Stimulated activated CD8-positive, alpha-beta memory T cell treated with anti-CD3 and anti-CD28 coated beads, Interleukin-7, amount 100 ng/mL, for 1 hour (primary cell): ENCODE data around the gene RCAN3.
"Not testable (repeated sequence)": the region's sequence is repeated elsewhere in the genome, so short reads cannot be mapped to it uniquely, and the experiment has no call there.

Experiments used
- DNase-seq, 2 donors: peaks; one replicate each; pipeline ENCODE4 v3.0.0-alpha.2; 2020; ENCODE audit warnings: low read depth in 2 of 2

Gene RCAN3

DNA sequence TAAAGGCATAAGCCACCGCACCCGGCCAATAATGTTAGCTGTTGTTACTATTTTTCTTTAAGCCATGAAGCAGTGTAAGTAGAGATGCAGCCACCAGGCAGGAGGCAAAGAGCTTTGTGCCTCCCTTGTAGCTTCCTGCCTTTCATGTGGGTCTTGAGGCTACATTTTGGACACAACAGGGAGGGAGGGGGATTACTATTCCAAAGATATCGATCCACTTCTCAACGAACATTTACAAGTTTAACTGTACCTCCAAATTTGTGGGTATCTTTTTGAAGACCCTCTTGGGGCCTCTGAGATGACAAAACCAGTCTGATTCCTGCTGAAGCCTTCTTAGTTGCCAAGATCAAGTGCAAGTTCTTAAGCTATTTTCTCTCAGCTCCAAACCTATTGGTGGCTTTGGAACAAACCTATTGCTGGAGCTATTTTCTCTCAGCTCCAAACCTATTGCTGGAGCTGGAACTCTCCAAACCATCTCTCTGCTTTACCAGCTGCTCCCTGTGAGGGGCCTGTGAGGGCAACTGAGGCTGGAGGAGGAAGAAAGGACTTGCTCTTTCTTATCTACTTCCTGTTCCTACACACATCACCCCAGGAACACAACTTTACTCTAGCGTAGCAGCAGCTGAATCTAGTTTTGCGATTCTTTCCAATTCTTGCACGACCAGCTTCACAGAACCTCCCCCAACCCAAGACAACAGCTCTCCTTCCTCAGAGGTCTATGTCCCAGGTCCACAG is 16.1 kb upstream of the RCAN3 start:
- DNase-seq: no peak

DNA sequence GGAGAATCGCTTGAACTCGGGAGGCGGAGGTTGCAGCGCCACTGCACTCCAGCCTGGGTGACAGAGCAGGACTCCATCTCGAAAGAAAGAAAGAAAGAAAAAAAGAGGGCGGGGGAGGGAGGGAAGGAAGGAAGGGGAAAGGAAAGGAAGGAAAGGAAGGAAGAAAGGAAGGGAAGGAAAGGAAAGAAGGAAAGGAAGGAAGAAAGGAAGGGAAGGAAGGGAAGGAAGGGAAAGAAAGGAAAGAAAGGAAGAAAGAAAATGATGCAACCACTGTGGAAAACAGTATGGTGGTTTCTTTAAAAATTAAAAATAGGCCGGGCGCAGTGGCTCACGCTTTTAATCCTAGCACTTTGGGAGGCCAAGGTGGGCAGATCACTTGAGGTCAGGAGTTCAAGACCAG is 15.2 kb upstream of the RCAN3 start:
- DNase-seq: no peak

DNA sequence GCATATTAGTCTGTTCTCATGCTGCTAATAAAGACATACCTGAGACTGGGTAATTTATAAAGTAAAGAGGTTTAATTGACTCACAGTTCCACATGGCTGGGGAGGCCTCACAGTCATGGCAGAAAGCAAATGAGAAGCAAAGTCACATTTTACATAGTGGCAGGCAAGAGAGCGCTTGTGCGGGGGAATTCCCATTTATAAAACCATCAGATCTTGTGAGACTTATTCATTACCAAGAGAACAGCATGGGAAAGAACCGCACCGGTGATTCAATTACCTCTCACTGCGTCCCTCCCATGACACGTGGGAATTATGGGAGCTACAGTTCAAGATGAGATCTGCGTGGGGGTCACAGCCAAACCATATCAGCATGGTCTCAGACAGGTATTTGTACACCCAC is 14.5 kb upstream of the RCAN3 start:
- not testable (repeated sequence) for DNase-seq

DNA sequence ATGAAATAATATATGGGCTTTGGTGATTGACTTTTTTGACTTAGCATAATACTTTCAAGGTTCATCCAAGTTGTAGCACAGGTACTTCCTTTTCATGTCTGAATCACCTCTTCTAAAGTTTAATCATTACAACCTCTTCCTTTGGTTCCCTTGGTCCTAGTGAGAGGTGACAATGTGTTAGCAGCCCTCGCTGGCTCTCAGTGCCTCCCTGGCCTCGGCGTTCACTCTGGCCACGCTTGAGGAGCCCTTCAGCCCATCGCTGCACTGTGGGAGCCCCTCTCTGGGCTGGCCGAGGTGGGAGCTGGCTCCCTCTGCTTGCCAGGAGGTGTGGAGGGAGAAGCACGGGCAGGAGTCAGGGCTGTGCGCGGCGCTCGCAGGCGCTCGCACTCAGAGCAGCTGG is 13.0 kb upstream of the RCAN3 start:
- DNase-seq: no peak

DNA sequence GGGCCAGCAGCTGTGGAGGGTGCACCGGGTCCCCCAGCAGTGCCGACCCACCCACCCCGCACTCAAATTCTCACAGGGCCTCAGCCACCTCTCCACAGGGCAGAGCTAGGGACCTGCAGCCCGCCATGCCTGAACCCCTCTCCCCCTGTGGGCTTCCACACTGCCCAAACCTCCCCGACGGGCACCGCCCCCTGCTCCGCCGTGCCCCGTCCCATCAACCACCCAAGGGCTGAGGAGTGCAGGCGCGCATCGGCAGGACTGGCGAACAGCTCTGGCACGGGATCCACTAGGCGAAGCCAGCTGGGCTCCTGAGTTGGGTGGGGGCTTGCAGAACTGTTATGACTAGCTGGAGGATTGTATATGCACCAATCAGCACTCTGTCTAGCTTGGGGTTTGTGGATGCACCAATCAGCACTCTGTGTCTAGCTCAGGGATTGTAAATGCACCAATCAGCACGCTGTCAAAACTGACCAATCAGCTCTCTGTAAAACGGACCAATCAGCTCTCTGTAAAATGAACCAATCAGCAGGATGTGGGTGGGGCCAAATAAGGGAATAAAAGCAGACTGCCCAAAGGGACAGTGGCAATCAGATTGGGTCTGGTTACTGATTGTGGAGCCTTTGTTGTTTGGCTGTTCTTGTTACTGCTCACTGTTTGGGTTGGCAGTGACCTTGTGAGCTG is 12.4 kb upstream of the RCAN3 start:
- DNase-seq: no peak

DNA sequence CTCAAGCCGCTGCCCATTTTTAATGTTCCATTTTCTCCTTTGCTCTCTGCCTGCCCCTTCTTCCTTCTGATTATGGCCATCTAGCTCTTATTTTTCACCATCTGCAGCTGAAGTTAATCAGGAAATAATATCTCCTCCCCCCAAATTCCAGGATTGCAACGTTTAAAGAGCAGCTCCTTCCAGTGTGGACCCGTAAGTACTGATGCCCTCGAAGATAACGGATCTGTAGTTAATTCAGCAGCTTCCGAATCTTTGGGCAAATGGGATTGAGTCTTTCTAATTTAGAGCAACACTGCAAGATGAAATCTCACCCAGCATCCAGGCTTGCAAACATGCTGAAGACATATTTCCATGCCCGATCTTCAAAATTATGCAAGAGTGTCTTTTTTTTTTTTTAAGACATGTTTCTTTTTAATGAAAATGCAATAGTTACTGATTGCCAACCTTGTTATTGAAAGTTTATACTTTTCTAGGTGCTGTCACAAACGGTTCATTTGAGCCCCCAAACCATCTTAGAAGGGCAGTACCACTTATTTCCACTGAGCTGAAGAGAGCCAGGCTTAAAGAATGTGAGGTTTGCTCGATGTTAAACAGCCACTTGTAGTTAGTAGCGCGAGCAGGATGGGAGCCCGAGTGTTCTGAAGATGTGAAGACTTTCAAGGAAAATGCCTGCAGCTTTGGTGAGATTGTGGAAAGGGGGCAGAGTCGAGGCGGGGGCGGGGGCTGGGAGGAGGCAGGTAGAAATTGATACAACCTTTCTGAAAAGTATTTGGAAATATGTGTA is 10.9 kb upstream of the RCAN3 start:
- DNase-seq: no peak

DNA sequence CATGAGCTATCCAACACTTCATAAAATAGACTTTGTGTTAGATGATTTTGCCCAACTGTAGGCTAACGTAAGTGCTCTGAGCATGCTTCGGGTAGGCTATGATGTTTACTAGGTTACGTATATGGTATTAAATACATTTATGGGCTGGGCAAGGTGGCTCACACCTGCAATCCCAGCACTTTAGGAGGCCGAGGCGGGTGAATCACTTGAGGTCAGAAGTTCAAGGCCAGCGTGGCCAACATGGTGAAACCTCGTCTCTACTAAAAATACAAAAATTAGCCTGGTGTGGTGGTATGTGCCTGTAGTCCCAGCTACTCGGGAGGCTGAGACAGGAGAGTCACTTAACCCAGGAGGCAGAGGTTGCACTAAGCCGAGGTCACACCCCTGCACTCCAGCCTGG is 9.7 kb upstream of the RCAN3 start:
- not testable (repeated sequence) for DNase-seq

DNA sequence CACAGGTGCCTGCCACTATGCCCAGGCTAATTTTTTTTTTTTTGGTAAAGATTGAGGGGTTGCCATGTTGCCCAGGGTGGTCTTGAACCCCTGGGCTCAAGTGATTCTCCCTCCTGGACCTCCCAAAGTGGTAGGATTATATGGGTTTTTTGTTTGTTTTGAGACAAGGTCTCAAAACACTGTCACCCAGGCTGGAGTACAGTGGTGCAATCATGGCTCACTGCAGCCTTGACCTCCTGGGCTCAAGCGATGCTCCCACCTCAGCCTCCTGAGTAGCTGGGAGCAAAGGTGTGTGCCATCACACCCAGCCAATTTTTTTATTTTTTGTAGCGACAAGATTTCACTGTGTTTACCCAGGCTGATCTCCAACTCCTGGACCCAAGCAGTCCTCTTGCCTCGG is 8.9 kb upstream of the RCAN3 start:
- DNase-seq: no peak

DNA sequence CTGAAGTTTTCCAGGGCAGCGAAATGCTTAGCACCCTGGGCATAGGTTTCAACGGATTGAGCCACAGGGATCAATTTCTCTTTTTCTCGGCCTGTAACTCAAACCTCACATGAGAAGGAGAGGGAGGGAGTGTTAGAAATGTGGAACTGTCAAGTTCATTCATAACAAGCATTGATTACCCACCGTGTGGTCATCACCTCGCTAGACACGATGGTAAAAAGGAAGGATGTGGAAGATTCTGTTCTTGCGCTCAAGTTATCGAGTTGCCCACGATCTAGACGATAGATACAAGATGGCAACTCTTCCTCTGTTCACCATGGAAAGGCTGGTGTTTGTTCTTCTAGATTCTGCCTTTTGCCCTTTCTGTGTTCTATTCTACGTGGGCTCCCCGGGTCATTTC is 4.0 kb upstream of the RCAN3 start:
- no peak for DNase-seq

DNA sequence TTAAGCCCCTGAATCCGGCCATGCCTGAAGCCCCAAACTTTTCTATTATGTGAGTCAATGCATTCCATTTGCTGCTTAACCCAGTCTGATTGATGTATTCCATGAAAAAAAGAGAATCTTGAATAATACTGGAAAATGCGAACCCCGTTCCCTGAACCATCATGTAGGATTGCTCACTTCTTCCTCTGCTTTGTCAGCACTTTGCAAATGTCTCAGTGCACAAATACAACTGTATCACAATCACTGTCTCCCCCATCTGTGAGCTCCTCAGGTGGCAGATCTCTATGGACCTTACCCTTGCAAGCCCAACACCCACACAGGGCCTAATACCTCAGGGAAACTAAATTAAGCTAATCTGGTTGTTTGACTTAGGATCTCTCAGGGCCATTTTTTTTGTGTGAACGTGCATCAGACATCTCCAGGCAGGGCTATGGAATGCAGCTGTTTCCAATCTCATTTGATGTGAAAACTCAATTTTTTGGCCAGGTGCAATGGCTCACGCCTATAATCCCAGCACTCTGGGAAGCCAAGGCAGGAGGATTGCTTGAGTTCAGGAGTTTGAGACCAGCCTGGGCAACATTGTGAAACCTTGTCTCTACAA is 2.1 kb upstream of the RCAN3 start:
- no peak for DNase-seq

DNA sequence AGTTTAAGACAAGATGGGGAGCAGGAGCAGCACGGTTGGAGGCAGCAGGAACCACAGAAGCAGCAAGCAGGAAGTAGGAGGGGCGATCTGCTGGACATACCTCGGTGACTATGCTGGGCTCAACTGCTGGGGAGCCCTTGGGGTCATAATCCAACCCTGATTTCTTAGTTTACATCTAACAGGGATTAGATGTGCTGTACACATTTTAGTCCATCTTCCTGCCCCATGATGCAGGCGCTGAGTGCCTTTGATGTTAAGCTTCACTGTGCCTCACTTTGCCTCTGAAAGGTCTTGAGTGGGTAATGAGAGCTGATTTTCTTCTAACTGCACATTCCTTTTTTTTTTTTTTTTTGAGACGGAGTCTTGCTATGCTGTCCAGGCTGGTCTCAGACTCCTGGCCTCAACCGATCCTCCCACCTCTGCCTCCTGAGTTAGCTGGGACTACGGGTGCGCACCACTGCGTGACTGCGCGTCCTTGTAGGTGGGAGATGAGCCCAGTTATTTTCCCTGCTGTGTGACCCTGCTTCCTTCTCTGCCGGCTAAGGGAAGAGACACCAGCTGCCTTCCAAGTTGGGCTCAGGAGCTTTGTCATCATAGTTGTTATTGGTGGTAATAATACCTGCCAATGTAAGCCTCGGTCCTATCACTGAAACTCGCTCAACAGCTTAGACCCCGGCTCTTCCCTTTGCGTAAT is 1.1 kb upstream of the RCAN3 start:
- no peak for DNase-seq

DNA sequence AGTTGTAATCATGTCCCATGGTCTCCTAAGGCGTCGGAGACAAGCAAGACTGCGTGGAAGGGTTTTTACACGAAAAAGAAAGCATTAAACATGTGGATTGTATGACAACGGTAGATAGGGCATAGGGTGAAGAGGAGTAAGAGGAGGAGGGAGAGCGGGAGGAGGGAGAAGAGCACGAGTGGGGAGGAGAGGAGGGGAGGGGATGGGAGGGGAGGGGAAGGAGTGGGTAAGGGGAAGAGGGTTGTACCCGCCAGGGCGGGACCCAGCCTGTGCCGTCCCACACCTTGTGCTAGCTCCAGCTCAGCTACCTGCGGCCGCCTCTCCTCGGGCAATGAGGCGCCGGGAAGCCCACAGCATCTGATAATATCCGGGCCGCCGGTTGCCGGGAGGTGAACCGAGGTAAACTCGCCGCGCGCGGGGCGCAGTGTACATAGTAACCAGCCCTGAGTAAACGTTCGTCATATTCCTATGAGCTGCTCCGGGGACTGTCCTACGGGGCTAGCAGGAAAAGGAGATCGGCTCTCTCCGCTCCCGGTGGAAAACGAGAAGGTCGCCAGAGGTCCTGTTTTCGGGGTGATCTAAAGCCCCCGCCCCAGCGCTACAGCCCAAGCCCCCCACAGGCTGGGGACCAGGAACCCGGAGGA is 449 bp upstream of the RCAN3 start:
- peak; percentile 46 to 54 for DNase-seq

DNA sequence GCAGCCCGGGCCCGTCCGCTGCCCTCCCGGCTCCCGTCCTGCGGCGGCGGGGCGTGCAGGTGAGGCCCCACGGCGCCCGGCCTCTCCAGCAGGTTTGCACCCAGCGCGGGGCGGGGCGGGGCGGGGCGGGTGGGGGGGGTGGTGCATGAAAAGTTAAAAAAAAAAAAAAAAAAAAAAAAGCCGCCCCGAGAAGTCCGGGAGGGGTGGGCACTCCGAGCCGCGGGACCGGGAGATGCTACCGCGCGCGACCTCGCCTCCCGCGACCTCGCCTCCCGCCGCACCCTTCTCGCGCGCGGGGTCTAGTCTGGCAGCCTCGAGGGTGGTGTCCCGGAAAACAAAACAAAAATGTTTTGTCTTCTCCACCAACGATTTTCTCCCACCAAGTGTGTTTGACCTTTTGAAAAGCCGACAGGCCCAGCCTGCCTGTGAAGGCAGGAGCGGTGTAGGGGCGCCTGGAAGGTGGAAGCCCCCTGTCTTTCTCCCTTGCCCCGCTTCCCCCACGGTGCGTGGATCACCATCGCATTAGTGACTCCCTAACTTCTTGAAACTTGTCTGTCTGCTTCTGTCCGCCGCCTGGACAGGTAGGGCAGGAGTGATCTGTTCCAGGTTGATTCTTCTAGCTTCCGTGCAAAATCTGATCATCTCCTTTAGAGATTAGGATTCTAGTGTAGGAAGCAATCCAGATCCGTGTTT is 569 bp downstream of the RCAN3 start:
- no peak for DNase-seq

DNA sequence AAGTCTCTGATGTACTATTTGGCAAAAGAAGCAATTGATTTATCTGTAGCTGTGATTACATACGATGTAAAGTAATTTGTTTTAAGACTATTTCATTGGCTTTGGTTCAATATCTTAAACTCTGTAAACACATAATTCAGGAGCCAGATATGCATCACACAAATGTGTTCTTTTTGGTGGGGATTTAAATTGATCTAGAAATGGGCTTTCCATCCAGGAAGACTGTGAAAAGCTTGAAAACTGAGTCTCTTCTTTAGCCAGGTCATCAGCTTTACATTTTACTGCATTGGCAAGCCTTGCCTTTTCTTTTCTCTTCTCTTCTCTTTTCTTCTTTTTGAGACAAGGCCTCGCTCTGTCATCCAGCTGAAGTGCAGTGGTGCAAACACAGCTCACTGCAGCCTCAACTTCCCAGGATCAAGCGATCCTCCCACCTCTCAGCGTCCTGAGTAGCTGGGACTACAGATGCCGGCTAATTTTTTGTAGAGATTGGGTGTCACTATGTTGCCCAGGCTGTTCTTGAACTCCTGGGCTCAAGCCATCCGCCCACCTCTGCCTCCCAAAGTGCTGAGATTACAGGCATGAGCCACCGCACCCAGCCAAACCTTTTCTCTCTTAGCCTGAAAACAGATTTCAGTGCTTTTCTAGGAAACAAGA is 1.4 kb downstream of the RCAN3 start:
- DNase-seq: no peak

DNA sequence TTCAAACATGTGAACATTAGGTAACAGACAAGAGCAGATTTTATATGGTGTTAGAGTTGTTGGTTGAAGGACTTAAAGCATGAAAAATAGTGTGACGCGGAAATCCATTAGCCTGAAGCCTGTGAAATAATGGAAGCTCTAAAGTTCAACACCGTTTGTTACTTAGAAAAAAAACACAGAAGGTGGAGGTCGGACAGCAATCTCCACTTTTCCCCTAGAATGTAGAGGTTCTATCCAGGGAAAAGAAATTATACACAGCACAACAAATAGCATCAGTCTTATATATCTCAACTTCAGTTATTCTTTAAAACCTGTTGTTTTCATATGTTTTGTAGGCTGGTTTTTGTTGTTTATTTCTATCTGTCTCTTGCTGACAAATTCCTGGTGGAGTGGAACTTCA is 1.9 kb downstream of the RCAN3 start:
- no peak for DNase-seq

DNA sequence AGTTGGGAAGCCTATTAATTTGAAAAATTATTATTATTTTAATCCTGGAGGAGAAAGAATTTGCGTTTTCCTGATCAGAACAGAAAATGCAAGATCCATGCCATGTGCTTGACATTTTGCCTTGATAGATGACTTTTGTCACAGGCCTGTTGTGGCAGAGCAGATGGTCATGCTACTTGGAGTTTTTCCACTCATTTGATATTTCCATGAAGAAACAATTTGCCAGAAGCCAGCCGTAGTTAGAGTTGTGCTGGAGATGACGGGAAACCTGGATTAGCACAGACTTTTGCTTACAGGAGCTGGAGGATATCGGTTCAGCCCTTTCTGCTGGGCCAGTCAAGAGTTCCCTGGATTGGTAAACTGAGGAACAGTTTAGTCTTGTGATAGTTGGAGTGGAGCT is 3.2 kb downstream of the RCAN3 start:
- no peak for DNase-seq

DNA sequence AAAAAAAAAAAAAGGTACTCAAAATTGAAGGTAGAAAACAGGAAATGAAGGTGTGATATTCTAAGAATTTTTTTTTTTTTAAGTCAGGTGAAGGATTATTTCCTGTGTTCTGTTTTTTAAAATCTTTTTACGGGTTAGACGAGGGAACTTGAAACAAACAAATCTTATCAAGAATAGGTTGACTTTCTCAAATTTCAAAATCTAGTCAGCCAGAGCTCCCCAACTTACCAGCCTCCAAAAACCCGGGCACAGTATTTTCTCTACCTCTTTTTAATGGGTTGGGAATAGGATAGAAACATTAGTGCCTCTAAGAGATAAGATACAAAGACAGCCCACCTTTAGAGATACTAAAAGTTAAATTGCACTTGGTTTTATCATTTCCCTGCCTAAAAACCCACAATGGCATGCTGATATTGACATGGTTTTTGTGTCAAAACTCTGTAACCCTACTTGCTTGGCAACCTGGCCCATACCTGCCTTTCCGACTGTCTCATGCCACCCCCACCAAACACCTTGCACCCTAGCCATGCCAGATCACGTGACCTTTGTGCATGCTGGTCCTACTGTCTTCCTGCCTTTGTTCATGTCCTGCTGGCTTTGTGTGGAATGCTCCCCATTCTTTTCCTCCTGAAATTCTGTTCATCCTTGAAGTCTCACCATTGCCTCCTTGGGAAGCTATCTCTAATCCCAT is 4.2 kb downstream of the RCAN3 start:
- DNase-seq: no peak

DNA sequence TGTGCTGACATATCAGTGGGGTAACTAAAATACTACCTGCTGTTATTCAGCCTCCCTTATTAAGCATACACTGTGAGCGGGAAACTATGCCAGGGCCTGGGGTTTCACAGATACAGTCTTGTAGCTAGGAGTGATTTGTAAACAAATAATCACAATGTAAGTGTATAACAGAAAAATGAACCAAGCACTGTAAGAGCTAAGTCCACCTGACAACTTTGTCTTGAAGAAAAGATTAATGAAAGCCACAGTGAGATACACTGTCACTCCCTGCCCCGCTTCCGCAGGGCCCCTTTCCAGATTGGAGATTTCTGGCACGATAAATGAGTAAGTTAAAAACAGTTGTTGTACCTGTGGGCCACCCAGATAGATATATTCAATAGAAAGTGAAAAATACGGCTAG is 4.8 kb downstream of the RCAN3 start:
- DNase-seq: no peak

DNA sequence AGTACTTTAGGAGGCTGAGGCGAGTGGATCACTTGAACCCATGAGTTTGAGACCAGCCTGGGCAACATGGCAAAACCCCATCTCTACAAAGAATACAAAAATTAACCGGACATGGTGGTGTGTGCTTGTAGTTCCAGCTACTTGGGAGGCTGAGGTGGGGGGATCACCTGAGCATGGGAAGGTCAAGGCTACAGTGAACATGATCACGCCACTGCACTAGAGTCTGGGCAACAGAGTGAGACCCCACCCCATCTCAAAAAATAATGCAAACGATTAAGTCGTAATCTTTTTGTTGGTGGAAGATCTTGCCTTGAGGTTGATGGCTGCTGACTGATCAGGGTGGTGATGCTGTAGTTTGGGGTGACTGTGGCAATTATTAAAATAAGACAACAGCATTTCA is 6.3 kb downstream of the RCAN3 start:
- no peak for DNase-seq

DNA sequence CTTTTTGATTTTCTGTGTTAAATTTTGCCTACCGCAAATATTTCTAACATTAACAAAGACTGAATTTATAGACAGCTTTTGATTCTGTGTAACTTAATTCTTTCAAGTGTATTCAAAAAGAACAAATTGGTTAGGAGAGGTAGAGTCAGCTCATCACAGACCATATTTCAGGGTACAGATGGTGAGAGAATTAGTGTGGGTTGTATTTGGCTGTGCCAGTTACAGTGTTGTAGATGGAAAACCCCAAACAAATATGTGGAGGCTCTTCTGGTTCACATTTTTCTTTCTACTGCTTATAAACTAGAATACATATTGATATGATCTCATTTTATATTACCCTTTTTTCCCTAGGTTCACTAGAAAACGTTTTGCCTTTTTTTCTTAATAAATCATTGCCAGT is 11.1 kb downstream of the RCAN3 start:
- DNase-seq: no peak
